A673 (cell line): Measurements from ENCODE around the gene TMIE. TPM values are rescaled to one million over a fixed set of nuclear protein-coding genes. Genes with fewer than 3 reads are reported as not detected.

ENCODE experiments used
- BruUV-seq: library from RNA; stranded (reverse); fragments of 400-500 nt; replicated peaks from 2 replicates; lab custom pipeline; 2021; lab: Mats Ljungman, UMichigan
- CTCF ChIA-PET: fragments of 300-600 bp; sonication (Branson Sonifier 250); formaldehyde crosslinking; loops from one replicate; lab custom pipeline; 2022; ENCODE audit warnings: antibody characterized with exemption; lab: Charles Lee
- POLR2A ChIA-PET: fragments of 300-600 bp; sonication (Branson Sonifier 250); formaldehyde crosslinking; loops from one replicate; lab custom pipeline; 2022; ENCODE audit warnings: antibody characterized with exemption; ENCODE audit not compliant: low non-redundant PET; lab: Charles Lee
- DNase-seq: peaks from one replicate; pipeline ENCODE4 v3.0.0-alpha.2; 2015; ENCODE audit warnings: low spot score
- H3K27ac ChIP-seq: fragments of 200-600 bp; sonication (generic); 2 replicates; pipeline ENCODE4 v1.5.1; 2016; ENCODE audit warnings: mixed run types, low read depth, mild to moderate bottlenecking, mixed read lengths, antibody characterized with exemption, low read length; ENCODE audit not compliant: poor library complexity, severe bottlenecking
- H3K27me3 ChIP-seq: fragments of 200-600 bp; sonication (generic); replicated peaks from 2 replicates; pipeline ENCODE4 v1.6.1; 2017; ENCODE audit warnings: mixed run types, low read depth, mild to moderate bottlenecking, mixed read lengths, antibody characterized with exemption, low read length; ENCODE audit not compliant: insufficient read depth, poor library complexity
- H3K36me3 ChIP-seq: fragments of 200-600 bp; sonication (generic); 2 replicates; pipeline ENCODE4 v1.6.1; 2016; ENCODE audit warnings: mixed run types, mild to moderate bottlenecking, mixed read lengths, antibody characterized with exemption, low read length; ENCODE audit not compliant: insufficient read depth, poor library complexity, severe bottlenecking
- H3K4me1 ChIP-seq: fragments of 200-600 bp; sonication (generic); 2 replicates; pipeline ENCODE4 v1.6.1; 2017; ENCODE audit warnings: mixed run types, mild to moderate bottlenecking, mixed read lengths, antibody characterized with exemption, low read length; ENCODE audit not compliant: insufficient read depth, poor library complexity, severe bottlenecking
- H3K4me3 ChIP-seq: fragments of 200-600 bp; sonication (generic); 2 replicates; pipeline ENCODE4 v1.5.1; 2016; ENCODE audit warnings: low read depth, mixed run types, mild to moderate bottlenecking, mixed read lengths, low read length; ENCODE audit not compliant: poor library complexity, severe bottlenecking
- H3K9me3 ChIP-seq: fragments of 200-600 bp; sonication (generic); 2 replicates; pipeline ENCODE4 v1.6.1; 2016; ENCODE audit warnings: mixed run types, low read depth, mild to moderate bottlenecking, mixed read lengths, antibody characterized with exemption, low read length; ENCODE audit not compliant: poor library complexity, severe bottlenecking
- CTCF ChIP-seq: fragments of 300-800, 200-600 bp; sonication (generic); conservative IDR thresholded peaks from 2 replicates; pipeline ENCODE4 v1.5.1; 2017; ENCODE audit warnings: low read depth, mild to moderate bottlenecking, antibody characterized with exemption, low read length, moderate library complexity, mixed read lengths
- EZH2 ChIP-seq: fragments of 200-600 bp; sonication (generic); IDR thresholded peaks from 2 replicates; pipeline ENCODE4 v1.6.1; 2017; ENCODE audit warnings: borderline replicate concordance, low read depth, mild to moderate bottlenecking, mixed read lengths, antibody characterized with exemption, low read length; ENCODE audit not compliant: poor library complexity, severe bottlenecking
- intact Hi-C: fragments of 100-400 bp; cut with micrococcal nuclease; formaldehyde crosslinking; loops from one replicate; pipeline ENCODE4 v1.10.0; 2022; ENCODE audit not compliant: unreplicated experiment
- total RNA-seq: library from RNA; stranded (reverse); gene quantifications from 2 replicates; pipeline ENCODE4 v1.2.3, GENCODE V29; 2021

Gene TMIE
- total RNA-seq, 1 experiment from 2014 or later = not detected

GRCh38 chr3:46719044-46719565 is 17.9 kb downstream of the TMIE start:
- intact Hi-C loops = no loop called here
- Histone ChIP-seq H3K9me3 (no peaks in the 10 kb centered on the region), H3K27ac (no peak overlapping the region), H3K4me1 (no peaks in the 10 kb centered on the region), H3K36me3 (no peaks in the 10 kb centered on the region), H3K4me3 (no peak overlapping the region), H3K27me3 (no peaks in the 10 kb centered on the region)
- TF ChIP-seq CTCF (no peak), EZH2 (no peak)
- BruUV-seq = no TSS peak
- CTCF ChIA-PET = no interaction called here
- POLR2A ChIA-PET = no interaction called here
- no peak for DNase-seq

GRCh38 chr3:46719735-46720271 is 18.6 kb downstream of the TMIE start:
- ChIA-PET CTCF (no interaction called here), POLR2A (no interaction called here)
- no peak overlapping the region for H3K27ac ChIP-seq
- H3K4me1 ChIP-seq = no peaks in the 10 kb centered on the region
- TF ChIP-seq EZH2 (no peak), CTCF (no peak)
- no TSS peak for BruUV-seq
- no peaks in the 10 kb centered on the region for H3K36me3 ChIP-seq
- DNase-seq = no peak
- H3K9me3 ChIP-seq = no peaks in the 10 kb centered on the region
- intact Hi-C loops = no loop called here
- no peak overlapping the region for H3K4me3 ChIP-seq
- no peaks in the 10 kb centered on the region for H3K27me3 ChIP-seq

- ChIA-PET CTCF (no interaction called here), POLR2A (no interaction called here)
- H3K27me3 ChIP-seq = no peaks in the 10 kb centered on the region
- intact Hi-C loops = no loop called here
- H3K27ac ChIP-seq = no peak overlapping the region
- H3K9me3 ChIP-seq = no peaks in the 10 kb centered on the region
- no peaks in the 10 kb centered on the region for H3K36me3 ChIP-seq
- H3K4me3 ChIP-seq = no peak overlapping the region
- TF ChIP-seq CTCF (no peak), EZH2 (no peak)
- DNase-seq = no peak
- no TSS peak for BruUV-seq
- no peaks in the 10 kb centered on the region for H3K4me1 ChIP-seq
Observed at GRCh38 chr3:46721009-46721408, 19.8 kb downstream of the TMIE start.
